Ishikawa (cell line): ENCODE results near the gene ESR2.

Experiments
- CEBPB ChIP-seq: IDR thresholded peaks from 2 replicates; pipeline ENCODE4 v1.6.1; 2012
- CREB1 ChIP-seq: IDR thresholded peaks from 2 replicates; pipeline ENCODE4 v1.6.1; 2012; ENCODE audit warnings: low read depth
- EGR1 ChIP-seq: IDR thresholded peaks from 2 replicates; pipeline ENCODE4 v1.6.1; 2012
- EP300 ChIP-seq: IDR thresholded peaks from 2 replicates; pipeline ENCODE4 v1.6.1; 2012; ENCODE audit warnings: borderline replicate concordance
- FOXM1 ChIP-seq: IDR thresholded peaks from 2 replicates; pipeline ENCODE4 v1.6.1; 2012; ENCODE audit warnings: low read depth, borderline replicate concordance
- NFIC ChIP-seq: IDR thresholded peaks from 2 replicates; pipeline ENCODE4 v1.6.1; 2012
- RAD21 ChIP-seq: IDR thresholded peaks from 2 replicates; pipeline ENCODE4 v1.6.1; 2012; ENCODE audit warnings: low read depth
- TAF1 ChIP-seq: IDR thresholded peaks from 2 replicates; pipeline ENCODE4 v1.6.1; 2012; ENCODE audit warnings: low read depth, mild to moderate bottlenecking
- TCF12 ChIP-seq: IDR thresholded peaks from 2 replicates; pipeline ENCODE4 v1.6.1; 2012; ENCODE audit warnings: low read depth
- TEAD4 ChIP-seq: IDR thresholded peaks from 2 replicates; pipeline ENCODE4 v1.6.1; 2012
- YY1 ChIP-seq: IDR thresholded peaks from 2 replicates; pipeline ENCODE4 v1.6.1; 2012; ENCODE audit warnings: low read depth
- ZBTB7A ChIP-seq: IDR thresholded peaks from 2 replicates; pipeline ENCODE4 v1.6.1; 2012; ENCODE audit warnings: low read depth
- TF ChIP-seq, protein P1 (sequence below): IDR thresholded peaks from 2 replicates; pipeline ENCODE4 v1.6.1; 2012
- TF ChIP-seq, protein P2 (sequence below): IDR thresholded peaks from 2 replicates; pipeline ENCODE4 v1.6.1; 2012; ENCODE audit warnings: low read depth, mild to moderate bottlenecking
- TF ChIP-seq, protein P3 (sequence below): IDR thresholded peaks from 2 replicates; pipeline ENCODE4 v1.6.1; 2012

ESR2 gene

DNA sequence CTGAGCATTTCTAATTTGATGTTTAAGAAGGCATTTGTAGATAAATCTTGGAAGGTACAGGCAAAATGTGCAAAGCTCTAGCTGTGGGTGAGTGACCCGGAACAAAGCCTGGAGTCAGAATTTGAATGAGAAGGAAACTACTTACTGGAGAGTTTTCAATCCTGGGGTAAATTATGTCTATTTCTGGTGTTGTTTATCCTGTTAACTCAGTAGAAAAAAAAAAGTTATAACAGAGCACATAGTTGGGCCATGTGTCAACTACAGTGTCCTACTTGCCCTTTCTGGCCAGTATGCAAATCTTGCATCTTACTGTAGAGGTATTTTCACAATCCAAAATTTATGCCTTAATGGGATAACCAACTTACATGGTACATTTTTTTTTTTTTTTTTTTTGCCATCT lies 259.0 kb downstream of the ESR2 start:
- TF ChIP-seq, protein P1, sequence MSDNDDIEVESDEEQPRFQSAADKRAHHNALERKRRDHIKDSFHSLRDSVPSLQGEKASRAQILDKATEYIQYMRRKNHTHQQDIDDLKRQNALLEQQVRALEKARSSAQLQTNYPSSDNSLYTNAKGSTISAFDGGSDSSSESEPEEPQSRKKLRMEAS = no peak
- TF ChIP-seq, protein P2, sequence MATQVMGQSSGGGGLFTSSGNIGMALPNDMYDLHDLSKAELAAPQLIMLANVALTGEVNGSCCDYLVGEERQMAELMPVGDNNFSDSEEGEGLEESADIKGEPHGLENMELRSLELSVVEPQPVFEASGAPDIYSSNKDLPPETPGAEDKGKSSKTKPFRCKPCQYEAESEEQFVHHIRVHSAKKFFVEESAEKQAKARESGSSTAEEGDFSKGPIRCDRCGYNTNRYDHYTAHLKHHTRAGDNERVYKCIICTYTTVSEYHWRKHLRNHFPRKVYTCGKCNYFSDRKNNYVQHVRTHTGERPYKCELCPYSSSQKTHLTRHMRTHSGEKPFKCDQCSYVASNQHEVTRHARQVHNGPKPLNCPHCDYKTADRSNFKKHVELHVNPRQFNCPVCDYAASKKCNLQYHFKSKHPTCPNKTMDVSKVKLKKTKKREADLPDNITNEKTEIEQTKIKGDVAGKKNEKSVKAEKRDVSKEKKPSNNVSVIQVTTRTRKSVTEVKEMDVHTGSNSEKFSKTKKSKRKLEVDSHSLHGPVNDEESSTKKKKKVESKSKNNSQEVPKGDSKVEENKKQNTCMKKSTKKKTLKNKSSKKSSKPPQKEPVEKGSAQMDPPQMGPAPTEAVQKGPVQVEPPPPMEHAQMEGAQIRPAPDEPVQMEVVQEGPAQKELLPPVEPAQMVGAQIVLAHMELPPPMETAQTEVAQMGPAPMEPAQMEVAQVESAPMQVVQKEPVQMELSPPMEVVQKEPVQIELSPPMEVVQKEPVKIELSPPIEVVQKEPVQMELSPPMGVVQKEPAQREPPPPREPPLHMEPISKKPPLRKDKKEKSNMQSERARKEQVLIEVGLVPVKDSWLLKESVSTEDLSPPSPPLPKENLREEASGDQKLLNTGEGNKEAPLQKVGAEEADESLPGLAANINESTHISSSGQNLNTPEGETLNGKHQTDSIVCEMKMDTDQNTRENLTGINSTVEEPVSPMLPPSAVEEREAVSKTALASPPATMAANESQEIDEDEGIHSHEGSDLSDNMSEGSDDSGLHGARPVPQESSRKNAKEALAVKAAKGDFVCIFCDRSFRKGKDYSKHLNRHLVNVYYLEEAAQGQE = no peak
- TF ChIP-seq ZBTB7A (no peak), EP300 (no peak), EGR1 (no peak), CREB1 (no peak), RAD21 (no peak), TCF12 (no peak), TAF1 (no peak), TEAD4 (no peak), CEBPB (no peak), FOXM1 (no peak), NFIC (no peak), YY1 (no peak)
- TF ChIP-seq, protein P3, sequence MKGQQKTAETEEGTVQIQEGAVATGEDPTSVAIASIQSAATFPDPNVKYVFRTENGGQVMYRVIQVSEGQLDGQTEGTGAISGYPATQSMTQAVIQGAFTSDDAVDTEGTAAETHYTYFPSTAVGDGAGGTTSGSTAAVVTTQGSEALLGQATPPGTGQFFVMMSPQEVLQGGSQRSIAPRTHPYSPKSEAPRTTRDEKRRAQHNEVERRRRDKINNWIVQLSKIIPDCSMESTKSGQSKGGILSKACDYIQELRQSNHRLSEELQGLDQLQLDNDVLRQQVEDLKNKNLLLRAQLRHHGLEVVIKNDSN = no peak
